22Rv1 (cell line): ENCODE results near the gene TRIO.

Experiments
- H3K27ac ChIP-seq: fragments of 450-650 bp; 2 replicates; pipeline ENCODE4 v1.5.1; 2017
- CTCF ChIP-seq: fragments of 450-650 bp; IDR thresholded peaks from 2 replicates; pipeline ENCODE4 v1.5.1; 2017; ENCODE audit warnings: mild to moderate bottlenecking
- ZFX ChIP-seq: fragments of 450-650 bp; IDR thresholded peaks from 2 replicates; pipeline ENCODE4 v1.6.1; 2017; ENCODE audit warnings: antibody characterized with exemption, borderline replicate concordance

The TRIO gene

DNA sequence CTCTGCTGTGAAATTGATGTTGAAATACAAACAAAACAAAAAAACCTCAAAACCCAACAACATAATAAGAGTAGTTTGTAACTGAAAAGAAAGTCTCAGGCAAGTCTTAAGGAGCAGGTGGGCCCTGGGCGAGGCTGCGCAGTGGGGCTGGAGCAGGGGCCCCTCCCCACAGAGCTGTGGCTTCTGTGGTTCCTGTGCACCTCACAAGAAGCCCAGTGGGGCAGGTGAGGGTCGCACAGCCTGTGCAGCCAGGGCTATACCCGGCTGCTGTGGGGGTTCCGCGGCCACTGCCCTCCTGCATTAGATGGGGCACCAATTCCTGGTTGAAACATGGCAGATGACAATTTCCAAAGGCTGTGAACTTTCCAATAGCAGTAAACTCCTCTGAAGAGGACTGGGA is 75.3 kb downstream of the TRIO start:
- H3K27ac ChIP-seq: no peak overlapping the region
- TF ChIP-seq ZFX: no peak
- TF ChIP-seq CTCF: no peak

GRCh38 chr5:14218897-14219573 is 75.9 kb downstream of the TRIO start:
- no peak for TF ChIP-seq ZFX
- no peak for TF ChIP-seq CTCF
- H3K27ac ChIP-seq: no peak overlapping the region

GRCh38 chr5:14219800-14220512 is 76.8 kb downstream of the TRIO start:
- no peak overlapping the region for H3K27ac ChIP-seq

DNA sequence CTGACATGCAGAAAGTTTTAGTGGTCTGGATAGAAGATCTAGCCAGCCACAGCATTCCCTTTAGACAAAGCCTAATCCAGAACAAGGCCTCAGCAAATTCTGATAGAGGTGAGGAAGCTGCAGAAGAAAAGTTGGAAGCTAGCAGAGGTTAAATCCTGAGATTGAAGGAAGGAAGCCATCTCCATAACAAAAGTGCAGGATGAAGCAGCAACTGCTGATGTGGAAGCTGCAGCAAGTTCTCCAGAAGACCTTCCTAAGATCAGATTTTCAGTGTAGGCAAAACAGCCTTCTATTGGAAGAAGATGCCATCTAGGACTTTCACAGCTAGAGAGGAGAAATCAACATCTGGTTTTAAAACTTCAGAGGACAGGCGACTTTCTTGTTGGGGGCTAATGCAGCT is 77.5 kb downstream of the TRIO start:
- no peak overlapping the region for H3K27ac ChIP-seq
- TF ChIP-seq ZFX: no peak
- no peak for TF ChIP-seq CTCF

More at GRCh38 chr5:14219800-14220512, 76.8 kb downstream of the TRIO start:
- TF ChIP-seq ZFX (no peak), CTCF (no peak)

- no peak for TF ChIP-seq ZFX
- TF ChIP-seq CTCF: no peak
- no peak overlapping the region for H3K27ac ChIP-seq
Observed at GRCh38 chr5:14221732-14222131, 78.6 kb downstream of the TRIO start.

- H3K27ac ChIP-seq: no peak overlapping the region
- TF ChIP-seq CTCF (no peak), ZFX (no peak)
Observed at GRCh38 chr5:14222206-14222605, 79.1 kb downstream of the TRIO start.

DNA sequence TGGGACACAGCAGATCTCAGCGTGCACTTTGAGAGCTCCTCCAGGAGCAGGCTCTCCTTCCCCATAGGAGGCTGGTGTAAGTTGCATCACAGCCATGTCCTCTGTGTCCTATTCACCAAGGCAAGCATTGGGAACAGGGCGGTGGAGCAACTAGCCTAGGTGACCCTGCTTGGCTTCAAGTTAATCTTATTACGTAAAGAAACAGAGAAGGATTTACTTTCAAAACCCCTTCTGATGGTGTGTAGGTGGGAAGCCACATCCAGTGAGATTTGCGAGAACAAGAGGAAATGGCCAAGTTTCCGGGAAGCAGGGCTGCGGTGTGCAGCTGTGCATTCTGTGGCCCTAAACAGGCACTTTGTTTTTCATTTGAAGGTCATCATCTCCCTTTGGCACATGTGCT is 80.2 kb downstream of the TRIO start:
- H3K27ac ChIP-seq: no peak overlapping the region
- no peak for TF ChIP-seq CTCF
- no peak for TF ChIP-seq ZFX
